CD4-positive, alpha-beta T cell treated with Interleukin-17A for 4 hours (primary cell): ENCODE results near the gene FBXO10.
"Not testable (repeated sequence)": the region's sequence is repeated elsewhere in the genome, so short reads cannot be mapped to it uniquely, and the experiment has no call there.

Source experiments
- DNase-seq: peaks from one replicate; pipeline ENCODE4 v3.0.0-alpha.2; 2020; ENCODE audit warnings: mixed read lengths

Gene FBXO10

DNA sequence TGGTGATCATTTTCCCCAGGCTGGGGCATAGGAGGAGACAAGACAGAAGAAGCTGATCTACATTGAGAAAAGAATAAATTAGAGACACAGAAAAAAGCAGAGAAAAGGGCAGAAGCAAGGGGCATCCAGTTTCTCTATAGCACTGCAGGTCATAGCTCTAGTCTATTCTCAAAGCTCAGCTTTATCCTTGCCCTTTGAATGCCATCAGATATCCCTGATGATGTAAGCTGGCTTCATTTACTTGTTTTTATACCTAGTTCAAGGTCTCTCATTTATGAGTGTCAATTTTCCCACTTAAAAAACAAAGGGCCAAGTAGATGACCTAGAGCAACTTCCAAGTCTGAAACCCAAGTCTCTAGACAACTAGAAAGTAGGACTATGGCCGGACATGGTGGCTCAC lies 32.7 kb downstream of the FBXO10 start:
- no peak for DNase-seq

GRCh38 chr9:37542895-37543294 lies 33.3 kb downstream of the FBXO10 start:
- no peak for DNase-seq

GRCh38 chr9:37542488-37542887 lies 33.7 kb downstream of the FBXO10 start:
- DNase-seq: no peak

GRCh38 chr9:37541465-37541864 lies 34.7 kb downstream of the FBXO10 start:
- DNase-seq: no peak

GRCh38 chr9:37540634-37541033 lies 35.5 kb downstream of the FBXO10 start:
- no peak for DNase-seq

GRCh38 chr9:37539634-37540033 lies 36.5 kb downstream of the FBXO10 start:
- no peak for DNase-seq

- DNase-seq: no peak
Measured at GRCh38 chr9:37538099-37538498, 38.1 kb downstream of the FBXO10 start.

- DNase-seq: no peak
Measured at GRCh38 chr9:37534901-37535300, 41.3 kb downstream of the FBXO10 start.

GRCh38 chr9:37534412-37534811 lies 41.8 kb downstream of the FBXO10 start:
- DNase-seq: no peak

DNA sequence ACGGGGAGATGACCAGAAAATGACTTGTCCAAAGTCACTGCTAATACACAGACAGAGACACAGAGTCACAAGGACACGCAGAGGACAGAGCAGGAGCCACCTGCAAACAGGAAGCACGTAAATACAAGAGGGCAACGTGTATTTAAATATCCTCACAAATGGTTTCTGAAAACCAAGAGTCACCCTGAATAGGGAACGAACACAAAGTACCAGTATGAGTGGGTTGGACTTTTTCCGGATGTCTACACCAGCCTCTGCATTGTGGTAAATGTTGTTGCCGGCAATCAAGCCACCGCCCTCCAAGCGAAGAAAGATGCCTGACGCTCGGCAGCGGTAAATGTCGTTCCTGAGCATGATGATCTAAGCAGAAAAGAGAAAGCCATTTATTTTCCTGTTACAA lies 44.5 kb downstream of the FBXO10 start:
- peak; percentile 50 for DNase-seq

DNA sequence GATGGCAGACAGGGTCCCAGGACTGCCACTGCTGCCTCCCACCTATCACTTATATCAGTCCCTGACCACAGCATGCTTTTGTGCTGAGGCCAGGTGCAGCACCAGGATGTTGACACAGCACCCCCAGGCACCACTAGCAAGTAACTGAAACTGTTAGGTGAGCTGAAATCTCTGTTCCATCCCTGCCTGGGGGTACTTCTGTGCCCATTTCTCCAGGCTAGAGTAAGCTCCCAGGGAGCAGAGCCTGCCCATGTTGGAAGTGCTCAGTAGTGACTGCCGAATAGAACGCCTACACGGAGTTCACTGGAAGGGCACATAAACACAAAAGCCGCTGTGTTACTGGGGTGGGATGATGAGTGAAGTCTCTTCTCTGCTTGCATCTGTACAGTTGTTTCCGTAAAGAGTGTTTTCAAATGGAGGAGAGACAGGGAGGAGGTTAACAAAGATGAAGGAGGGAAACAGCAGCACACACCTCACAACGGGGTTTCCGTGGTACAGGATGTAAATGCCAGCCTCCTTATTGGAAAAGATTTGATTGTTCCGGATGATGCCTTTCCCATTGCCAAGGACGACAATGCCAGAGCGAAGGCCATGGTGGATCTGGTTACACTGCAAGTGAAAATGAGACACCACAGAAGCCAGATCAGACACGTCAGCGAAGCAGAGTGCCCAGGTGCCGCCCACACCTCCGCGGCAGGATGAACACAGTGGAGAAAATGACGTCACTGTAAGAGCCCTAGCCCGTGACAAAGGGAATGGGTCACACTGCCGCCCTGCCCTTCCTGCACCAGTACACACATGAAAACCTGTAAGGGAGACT lies 47.3 kb downstream of the FBXO10 start:
- DNase-seq: peak; percentile 74

DNA sequence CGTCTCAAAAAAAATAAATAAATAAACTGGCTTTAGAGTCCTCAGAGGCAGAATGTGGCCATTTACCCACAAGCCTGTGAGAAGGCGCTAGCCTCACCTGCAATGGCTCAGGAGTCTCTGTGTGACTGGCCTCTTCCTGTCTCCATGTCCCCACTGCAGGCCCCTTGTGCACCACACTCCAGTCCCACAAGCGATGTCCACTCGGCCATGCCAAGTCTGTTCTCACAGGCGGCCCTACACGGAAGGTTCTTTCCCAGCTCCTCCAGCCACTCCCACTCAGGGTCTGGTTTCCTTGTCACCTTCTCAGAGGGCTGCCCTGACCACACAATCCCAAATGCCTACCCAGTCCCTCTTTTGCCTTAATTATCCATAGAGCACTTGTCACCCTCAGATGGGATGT lies 52.3 kb downstream of the FBXO10 start:
- no peak for DNase-seq

GRCh38 chr9:37522971-37523370 lies 53.2 kb downstream of the FBXO10 start:
- no peak for DNase-seq

GRCh38 chr9:37521111-37521510 lies 55.1 kb downstream of the FBXO10 start:
- DNase-seq: no peak

DNA sequence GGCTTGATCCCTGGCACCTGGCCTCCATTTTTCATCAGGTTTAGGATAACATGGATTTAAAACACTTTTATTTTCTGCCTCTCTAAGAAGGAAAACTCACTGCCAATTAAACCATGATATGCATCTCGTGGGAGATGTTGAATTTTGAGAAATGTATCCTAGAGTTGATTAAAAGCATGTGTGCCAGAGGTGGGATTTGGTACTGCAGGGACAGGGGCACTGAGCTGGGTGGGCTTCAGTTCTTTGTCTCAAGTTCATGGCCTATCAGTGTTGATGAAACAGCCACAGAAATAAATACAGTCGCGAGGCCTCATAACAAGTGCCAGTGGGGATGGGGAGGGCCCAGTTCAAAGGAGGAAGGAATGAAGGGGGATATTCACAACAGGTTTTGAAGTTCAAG lies 55.5 kb downstream of the FBXO10 start:
- DNase-seq: no peak

DNA sequence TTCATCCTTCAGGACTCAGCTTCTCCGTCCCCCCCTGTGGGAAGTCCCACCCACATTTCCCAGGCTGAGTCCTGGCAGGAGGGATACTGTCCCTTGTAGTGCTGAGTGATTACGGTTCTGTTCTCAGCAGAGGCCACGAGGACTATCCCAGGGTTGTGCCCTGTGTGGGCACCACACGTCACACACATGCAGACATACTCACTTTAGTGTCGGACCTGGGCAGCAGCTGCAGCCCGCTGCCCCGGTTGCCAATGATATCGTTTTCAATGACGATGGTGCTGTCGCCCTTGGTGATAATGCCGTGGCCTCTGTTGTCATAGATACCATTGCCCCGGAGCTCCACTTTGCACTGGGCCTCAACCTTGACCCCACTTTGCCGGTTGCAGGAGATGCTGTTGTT lies 58.3 kb downstream of the FBXO10 start:
- no peak for DNase-seq

- no peak for DNase-seq
Measured at GRCh38 chr9:37515620-37516258, 60.4 kb downstream of the FBXO10 start.

- no peak for DNase-seq
Measured at GRCh38 chr9:37514999-37515398, 61.2 kb downstream of the FBXO10 start.

DNA sequence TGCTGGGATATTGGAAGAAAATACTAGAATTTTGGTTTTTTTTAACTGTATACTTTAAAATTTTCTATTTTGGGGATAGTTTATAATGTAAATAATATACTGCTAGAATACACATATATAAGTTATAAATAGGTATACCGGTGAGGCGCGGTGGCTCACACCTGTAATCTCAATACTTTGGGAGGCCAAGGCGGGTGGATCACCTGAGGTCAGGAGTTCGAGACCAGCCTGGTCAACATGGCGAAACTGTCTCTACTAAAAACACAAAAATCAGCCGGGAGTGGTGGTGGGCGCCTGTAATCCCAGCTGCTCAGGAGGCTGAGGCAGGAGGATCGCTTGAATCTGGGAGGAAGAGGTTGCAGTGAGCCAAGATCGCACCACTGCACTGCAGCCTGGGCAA lies 61.8 kb downstream of the FBXO10 start:
- DNase-seq: not testable (repeated sequence)

DNA sequence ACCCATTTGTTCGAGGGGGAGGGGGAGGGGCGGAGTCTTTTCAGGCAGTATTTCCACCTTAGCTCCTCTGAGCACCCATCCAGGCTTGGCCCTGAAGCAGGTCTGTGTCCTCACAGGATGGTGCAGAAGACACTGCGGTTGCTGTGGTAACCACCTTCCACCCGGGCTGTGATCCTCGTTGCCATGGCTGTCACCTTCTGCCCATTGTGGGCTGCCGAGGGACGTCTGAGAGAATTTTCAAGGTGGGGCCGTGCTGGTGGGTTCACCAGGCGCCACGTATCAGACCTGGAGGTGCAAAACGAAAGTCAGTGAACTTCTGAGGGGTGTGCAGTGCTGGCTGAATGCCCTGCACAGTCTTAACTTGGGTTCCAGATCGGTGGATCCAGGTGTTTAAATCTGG lies 63.7 kb downstream of the FBXO10 start:
- DNase-seq: no peak

DNA sequence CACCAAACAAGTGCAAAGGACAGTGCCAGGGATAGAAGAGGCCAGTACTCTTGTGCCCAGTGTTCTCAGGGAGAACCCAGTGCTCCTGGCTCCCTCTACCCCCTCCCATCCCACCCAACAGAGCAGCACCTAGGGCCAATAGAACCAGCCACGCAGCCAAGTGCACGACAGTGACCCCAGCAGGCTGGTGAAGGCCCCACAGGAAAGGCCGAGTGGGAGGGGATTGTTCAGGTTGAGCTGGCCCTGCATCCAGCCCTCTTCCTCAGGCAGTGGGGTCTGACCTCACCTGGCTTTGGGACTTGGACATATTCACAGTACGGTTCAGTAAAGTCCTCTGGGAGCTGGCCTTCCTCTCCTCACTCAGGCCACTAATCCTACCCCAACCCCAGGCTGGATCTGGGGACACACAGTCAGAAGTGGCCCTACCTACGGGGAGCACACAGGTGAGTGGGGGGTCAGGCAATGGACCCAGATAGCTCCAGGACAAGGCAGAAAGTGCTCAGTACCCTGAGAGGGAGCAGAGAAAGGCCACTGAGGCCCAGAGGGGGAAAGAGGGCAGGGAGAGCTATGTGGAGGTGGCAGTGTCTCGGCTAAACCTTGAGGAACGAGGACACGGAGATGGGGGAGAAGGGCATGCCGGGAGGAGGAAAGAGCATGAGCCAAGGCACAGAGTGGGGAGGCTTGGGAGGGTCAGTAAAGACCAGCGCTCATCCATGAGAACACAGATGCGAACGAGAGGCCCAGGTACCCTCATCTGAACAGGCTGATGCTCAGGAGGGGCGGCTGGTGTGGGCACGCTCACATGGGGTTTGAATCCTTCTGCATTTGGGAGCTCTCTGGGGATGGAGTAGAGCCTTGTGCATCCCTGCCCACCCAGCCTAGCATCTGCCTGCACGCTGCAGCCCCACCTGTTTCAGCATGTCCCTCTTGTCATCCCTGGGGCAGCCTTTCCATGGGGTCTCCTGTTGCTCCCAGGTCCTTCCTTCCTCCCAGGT lies 64.9 kb downstream of the FBXO10 start:
- DNase-seq: no peak

DNA sequence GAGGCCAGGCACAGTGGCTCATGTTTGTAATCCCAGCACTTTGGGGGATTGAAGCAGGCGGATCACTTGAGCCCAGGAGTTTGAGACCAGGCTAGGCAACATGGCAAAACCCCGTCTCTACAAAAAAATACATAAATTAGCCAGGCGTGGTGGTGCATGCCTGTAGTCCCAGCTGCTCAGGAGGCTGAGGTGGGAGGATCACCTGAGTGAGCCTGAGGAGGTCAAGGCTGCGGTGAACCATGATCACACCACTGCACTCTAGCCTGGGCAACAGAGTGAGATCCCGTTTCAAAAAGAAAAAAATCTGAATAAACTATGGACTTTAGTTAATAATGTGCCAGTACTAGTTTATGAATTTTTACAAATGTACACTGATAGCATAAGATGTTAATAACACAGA lies 66.1 kb downstream of the FBXO10 start:
- not testable (repeated sequence) for DNase-seq

GRCh38 chr9:37509536-37509935 lies 66.6 kb downstream of the FBXO10 start:
- DNase-seq: no peak
